GM12878 (cell line): ENCODE results near the gene GUCA2A. TPM values are rescaled to one million over a fixed set of nuclear protein-coding genes. Genes with fewer than 3 reads are reported as not detected.

ENCODE experiments used
- ATAC-seq: fragments of 200-7000 bp; cut with Tn5 transposase; 3 replicates; pipeline ENCODE4 v1.9.1; 2020; ENCODE audit warnings: mild to moderate bottlenecking, moderate library complexity
- BruUV-seq: library from RNA; stranded (reverse); fragments of 400-500 nt; replicated peaks from 2 replicates; lab custom pipeline; 2021; lab: Mats Ljungman, UMichigan
- CTCF ChIA-PET: fragments of 300-600 bp; sonication (Branson Sonifier 250); formaldehyde crosslinking; extraction: SDS; loops from one replicate; lab custom pipeline; 2021; ENCODE audit warnings: inconsistent platforms; lab: Yijun Ruan, JAX
- POLR2A ChIA-PET: fragments of 350-600 bp; formaldehyde crosslinking; extraction: SDS; loops from one replicate; lab custom pipeline; 2021; ENCODE audit warnings: inconsistent platforms; lab: Charles Lee
- RAD21 ChIA-PET: fragments of 300-600 bp; sonication (Branson Sonifier 250); formaldehyde crosslinking; loops from one replicate; lab custom pipeline; 2023; ENCODE audit warnings: antibody characterized with exemption; ENCODE audit not compliant: unreplicated experiment; lab: Charles Lee
- SMC1A ChIA-PET: fragments of 300-600 bp; sonication (Branson Sonifier 250); formaldehyde crosslinking; loops from one replicate; lab custom pipeline; 2023; ENCODE audit not compliant: unreplicated experiment, uncharacterized antibody; lab: Charles Lee
- DNase-seq: peaks from one replicate; pipeline ENCODE4 v3.0.0-alpha.2; 2011; ENCODE audit warnings: low read depth, low spot score
- FAIRE-seq: peaks from 3 replicates; lab custom pipeline; 2011; peaks lifted over from hg19 to GRCh38; lab: Jason Lieb, UNC
- H2AFZ ChIP-seq: 2 replicates; pipeline ENCODE4 v1.6.0; 2011; ENCODE audit warnings: low read depth, low read length, control low read depth; ENCODE audit not compliant: control insufficient read depth
- H3K27ac ChIP-seq: 2 replicates; pipeline ENCODE4 v1.5.1; 2011; ENCODE audit warnings: control low read depth; ENCODE audit not compliant: control insufficient read depth, insufficient read depth
- H3K27me3 ChIP-seq, 2 experiments: replicated peaks in 1 of 2; 2 replicates each; pipeline versions ENCODE4 v1.6.0 to v1.6.1; 2011; ENCODE audit warnings: low read length in 1 of 2; ENCODE audit not compliant: control insufficient read depth in 2 of 2, insufficient read depth in 2 of 2
- H3K36me3 ChIP-seq, 2 experiments: 2 replicates each; pipeline ENCODE4 v1.5.1; 2011; ENCODE audit warnings: low read length in 1 of 2; ENCODE audit not compliant: control insufficient read depth in 2 of 2, insufficient read depth in 2 of 2
- H3K4me1 ChIP-seq: 2 replicates; pipeline ENCODE4 v1.6.1; 2011; ENCODE audit warnings: mild to moderate bottlenecking, low read length, moderate library complexity, mixed read lengths; ENCODE audit not compliant: control insufficient read depth, insufficient read depth
- H3K4me2 ChIP-seq: 2 replicates; pipeline ENCODE4 v1.6.0; 2011; ENCODE audit warnings: control low read depth; ENCODE audit not compliant: control insufficient read depth, insufficient read depth
- H3K4me3 ChIP-seq: fragments of 200-600 bp; sonication (generic); 2 replicates; pipeline ENCODE4 v1.5.1; 2016
- H3K79me2 ChIP-seq: 2 replicates; pipeline ENCODE4 v1.6.0; 2011; ENCODE audit warnings: low read length; ENCODE audit not compliant: control insufficient read depth, insufficient read depth
- H3K9ac ChIP-seq: 2 replicates; pipeline ENCODE4 v1.8.0; 2011; ENCODE audit warnings: low read length, control low read depth, mixed read lengths; ENCODE audit not compliant: control insufficient read depth, insufficient read depth
- H3K9me3 ChIP-seq: replicated peaks from 3 replicates; pipeline ENCODE4 v1.5.1; 2011; ENCODE audit warnings: mild to moderate bottlenecking, low read length; ENCODE audit not compliant: control insufficient read depth, insufficient read depth
- H4K20me1 ChIP-seq: 2 replicates; pipeline ENCODE4 v1.6.0; 2011; ENCODE audit not compliant: control insufficient read depth, insufficient read depth
- BMI1 ChIP-seq: fragments of 450-650 bp; IDR thresholded peaks from 2 replicates; pipeline ENCODE4 v1.6.1; 2016; ENCODE audit warnings: mild to moderate bottlenecking, moderate library complexity, borderline replicate concordance
- SREBF2 ChIP-seq: IDR thresholded peaks from 2 replicates; pipeline ENCODE4 v1.6.1; 2012; ENCODE audit warnings: mild to moderate bottlenecking, low read length
- ZZZ3 ChIP-seq: IDR thresholded peaks from 2 replicates; pipeline ENCODE4 v1.6.1; 2011; ENCODE audit warnings: low read depth; ENCODE audit not compliant: control insufficient read depth, insufficient read length
- WGBS: methylation state at CpG from one replicate; pipeline ENCODE4 v1.1.6; 2016; ENCODE audit warnings: low lambda C conversion rate; ENCODE audit not compliant: insufficient replicate concordance, insufficient coverage; ENCODE audit errors: missing lambda C conversion rate; 5-methylcytosine and 5-hydroxymethylcytosine counted together
- in situ Hi-C: fragments of 300-500 bp; cut with MboI; formaldehyde crosslinking; loops from 9 replicates; pipeline ENCODE4 v1.14.3; 2018; ENCODE audit warnings: mixed read lengths
- intact Hi-C: fragments of 100-400 bp; cut with micrococcal nuclease; formaldehyde crosslinking; loops from one replicate; pipeline ENCODE4 v1.14.2; 2022; ENCODE audit not compliant: unreplicated experiment
- polyA plus RNA-seq, 11 experiments: library from polyadenylated mRNA; depleted of rRNA in 4 of 11; unstranded in 6 of 11; stranded (reverse) in 5 of 11; fragments of >200 nt; fragmentation: Nextera tagmentation in 4 of 11; fragmentation: Illumina TruSeq in 1 of 11; extraction: Ambion mirVana in 4 of 11; extraction: Trizol in 1 of 11; gene quantifications; 1 replicate in 1 of 11; 2 replicates in 10 of 11; pipeline versions ENCODE4 v1.2.1 to v1.2.3, GENCODE V29; 2011 to 2016; ENCODE audit warnings: inconsistent platforms in 2 of 11, missing spikeins in 2 of 11, low read depth in 1 of 11
- total RNA-seq, 4 experiments: library from RNA; depleted of rRNA in 3 of 4; stranded (reverse); fragments of >200 nt in 3 of 4; fragmentation: Illumina TruSeq in 1 of 4; extraction: Trizol in 1 of 4; gene quantifications; 2 replicates each; pipeline versions ENCODE4 v1.2.1 to v1.2.3, GENCODE V29; 2013 to 2021
- TF ChIP-seq, protein P1 (sequence below): fragments of 150-350 bp; IDR thresholded peaks from 2 replicates; pipeline ENCODE4 v1.6.1; 2016; ENCODE audit warnings: low read depth, low read length

Gene GUCA2A
- total and polyA plus RNA-seq, 10 of the 15 experiments (the other 5 are each of a cell fraction or from before 2014, with no cell fraction given): not detected

DNA sequence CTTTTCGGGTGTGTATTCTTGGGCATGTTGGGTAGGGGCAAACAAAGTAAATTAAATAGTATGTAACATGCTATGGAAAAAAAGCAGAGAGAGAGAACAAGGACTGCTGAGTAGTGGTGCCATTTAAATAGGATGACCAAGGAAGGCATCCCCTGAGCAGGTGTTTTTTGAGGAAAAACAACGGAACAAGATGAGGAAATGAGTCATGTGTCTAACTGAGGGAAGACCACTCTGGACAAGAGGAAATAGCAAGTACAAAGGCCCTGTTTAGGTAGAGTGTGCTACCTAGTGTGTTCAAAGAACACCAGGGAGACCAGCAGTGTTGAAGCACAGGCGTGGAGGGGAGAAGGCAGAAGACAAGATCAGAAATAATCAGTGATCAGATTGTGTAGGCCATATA is 20.1 kb upstream of the GUCA2A start:
- Histone ChIP-seq H3K27me3 (no peaks in the 10 kb centered on the region), H3K27ac (no peak overlapping the region), H3K4me3 (no peak overlapping the region)
- no peak for TF ChIP-seq ZZZ3
- no peak for TF ChIP-seq BMI1
- TF ChIP-seq SREBF2: no peak
- TF ChIP-seq, protein P1, sequence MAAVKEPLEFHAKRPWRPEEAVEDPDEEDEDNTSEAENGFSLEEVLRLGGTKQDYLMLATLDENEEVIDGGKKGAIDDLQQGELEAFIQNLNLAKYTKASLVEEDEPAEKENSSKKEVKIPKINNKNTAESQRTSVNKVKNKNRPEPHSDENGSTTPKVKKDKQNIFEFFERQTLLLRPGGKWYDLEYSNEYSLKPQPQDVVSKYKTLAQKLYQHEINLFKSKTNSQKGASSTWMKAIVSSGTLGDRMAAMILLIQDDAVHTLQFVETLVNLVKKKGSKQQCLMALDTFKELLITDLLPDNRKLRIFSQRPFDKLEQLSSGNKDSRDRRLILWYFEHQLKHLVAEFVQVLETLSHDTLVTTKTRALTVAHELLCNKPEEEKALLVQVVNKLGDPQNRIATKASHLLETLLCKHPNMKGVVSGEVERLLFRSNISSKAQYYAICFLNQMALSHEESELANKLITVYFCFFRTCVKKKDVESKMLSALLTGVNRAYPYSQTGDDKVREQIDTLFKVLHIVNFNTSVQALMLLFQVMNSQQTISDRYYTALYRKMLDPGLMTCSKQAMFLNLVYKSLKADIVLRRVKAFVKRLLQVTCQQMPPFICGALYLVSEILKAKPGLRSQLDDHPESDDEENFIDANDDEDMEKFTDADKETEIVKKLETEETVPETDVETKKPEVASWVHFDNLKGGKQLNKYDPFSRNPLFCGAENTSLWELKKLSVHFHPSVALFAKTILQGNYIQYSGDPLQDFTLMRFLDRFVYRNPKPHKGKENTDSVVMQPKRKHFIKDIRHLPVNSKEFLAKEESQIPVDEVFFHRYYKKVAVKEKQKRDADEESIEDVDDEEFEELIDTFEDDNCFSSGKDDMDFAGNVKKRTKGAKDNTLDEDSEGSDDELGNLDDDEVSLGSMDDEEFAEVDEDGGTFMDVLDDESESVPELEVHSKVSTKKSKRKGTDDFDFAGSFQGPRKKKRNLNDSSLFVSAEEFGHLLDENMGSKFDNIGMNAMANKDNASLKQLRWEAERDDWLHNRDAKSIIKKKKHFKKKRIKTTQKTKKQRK: no peak
- TF ChIP-seq, all 136 proteins: peak for 0
- DNase-seq (no peak), ATAC-seq (no peak), FAIRE-seq (no peak)
- ChIA-PET RAD21 (no interaction called here), SMC1A (interaction anchor here (0.6 kb wide), 1 partner anchor 341 kb away, joined by 3 read pairs; no protein-coding TSS in a partner anchor), CTCF (interaction anchor here (1.7 to 4.9 kb wide), 2 partner anchors 10 to 13 kb away, joined by 5 to 32 read pairs; no protein-coding TSS in a partner anchor), POLR2A (no interaction called here)
- 65% methylated on average over 3 of the region's 3 CpGs for WGBS
- Histone ChIP-seq H3K36me3 (peaks cover 0 to 16% of the 10 kb centered on the region in 2 experiments), H2AFZ (no peak overlapping the region), H3K79me2 (no peaks in the 10 kb centered on the region), H3K4me2 (no peak overlapping the region), H3K9ac (no peak overlapping the region), H4K20me1 (no peaks in the 10 kb centered on the region), H3K4me1 (no peaks in the 10 kb centered on the region), H3K9me3 (no peaks in the 10 kb centered on the region)
- intact Hi-C loops: no loop called here
- no TSS peak for BruUV-seq
- in situ Hi-C loops: no loop called here
